HepG2 (cell line): ENCODE data around the gene SSC5D. TPM values are rescaled to one million over a fixed set of nuclear protein-coding genes. Genes with fewer than 3 reads are reported as not detected.
A peak's percentile ranks its signal among the peaks of the same experiment; 100 is the strongest.

ENCODE experiments used
- HNRNPUL1 ChIP-seq: fragments of 200-400 bp; formaldehyde crosslinking; IDR thresholded peaks from 2 replicates; pipeline ENCODE4 v1.6.1; 2017; ENCODE audit warnings: low read depth, mild to moderate bottlenecking, low read length, moderate library complexity
- NRL ChIP-seq: sonication (generic); formaldehyde crosslinking; IDR thresholded peaks from 2 replicates; pipeline ENCODE4 v1.5.0; 2020; ENCODE audit warnings: missing genetic modification reagents, mild to moderate bottlenecking, moderate library complexity, borderline replicate concordance
- RCOR2 ChIP-seq: IDR thresholded peaks from 2 replicates; pipeline ENCODE4 v1.6.1; 2016; ENCODE audit warnings: missing biosample characterization, missing genetic modification reagents
- REL ChIP-seq: sonication (generic); formaldehyde crosslinking; conservative IDR thresholded peaks from 2 replicates; pipeline ENCODE4 v1.8.0; 2022; ENCODE audit warnings: mild to moderate bottlenecking, missing genetic modification reagents, moderate library complexity
- SAP130 ChIP-seq: IDR thresholded peaks from 2 replicates; pipeline ENCODE4 v1.6.1; 2016; ENCODE audit warnings: low read depth
- STAT5B ChIP-seq: sonication (generic); formaldehyde crosslinking; IDR thresholded peaks from 2 replicates; pipeline ENCODE4 v1.4.0; 2020; ENCODE audit warnings: missing genetic modification reagents
- ZBTB20 ChIP-seq: sonication (generic); formaldehyde crosslinking; IDR thresholded peaks from 2 replicates; pipeline ENCODE4 v1.8.1; 2023; ENCODE audit warnings: missing genetic modification reagents, low read depth, mild to moderate bottlenecking, borderline replicate concordance
- ZFY ChIP-seq: sonication (generic); formaldehyde crosslinking; IDR thresholded peaks from 2 replicates; pipeline ENCODE4 v1.4.0; 2020; ENCODE audit warnings: missing genetic modification reagents
- ZNF124 ChIP-seq: sonication (generic); formaldehyde crosslinking; IDR thresholded peaks from 2 replicates; pipeline ENCODE4 v1.4.0; 2020; ENCODE audit warnings: missing genetic modification reagents
- ZNF30 ChIP-seq: sonication (generic); formaldehyde crosslinking; IDR thresholded peaks from 2 replicates; pipeline ENCODE4 v1.5.0; 2020; ENCODE audit warnings: mild to moderate bottlenecking, missing genetic modification reagents
- ZNF768 ChIP-seq: sonication (generic); formaldehyde crosslinking; IDR thresholded peaks from 2 replicates; pipeline ENCODE4 v1.4.0; 2020; ENCODE audit warnings: missing genetic modification reagents
- ZNF777 ChIP-seq: sonication (generic); formaldehyde crosslinking; IDR thresholded peaks from 2 replicates; pipeline ENCODE4 v1.4.0; 2020; ENCODE audit warnings: missing genetic modification reagents
- ZNF841 ChIP-seq: sonication (generic); formaldehyde crosslinking; IDR thresholded peaks from 2 replicates; pipeline ENCODE4 v1.8.1; 2023; ENCODE audit warnings: missing genetic modification reagents, borderline replicate concordance
- ZSCAN25 ChIP-seq: sonication (generic); formaldehyde crosslinking; IDR thresholded peaks from 2 replicates; pipeline ENCODE4 v1.8.0; 2022; ENCODE audit warnings: mild to moderate bottlenecking, missing genetic modification reagents
- polyA plus RNA-seq, 8 experiments: library from polyadenylated mRNA; depleted of rRNA in 3 of 8; stranded (reverse) in 7 of 8; unstranded in 1 of 8; fragments of >200 nt; fragmentation: Illumina TruSeq in 4 of 8; extraction: Trizol in 4 of 8; gene quantifications; 2 replicates each; pipeline versions ENCODE4 v1.2.1 to v1.2.3, GENCODE V29; 2011 to 2016; ENCODE audit warnings: low read depth in 4 of 8, missing spikeins in 1 of 8, mixed read lengths in 1 of 8; ENCODE audit not compliant: insufficient read depth in 1 of 8
- total RNA-seq, 5 experiments: library from RNA; depleted of rRNA; stranded (reverse); fragments of >200 nt; fragmentation: Illumina TruSeq; extraction: Trizol; gene quantifications; 2 replicates each; pipeline ENCODE4 v1.2.3, GENCODE V29; 2016; ENCODE audit warnings: low read depth in 1 of 5
- TF ChIP-seq, protein P1 (sequence below): sonication (generic); formaldehyde crosslinking; IDR thresholded peaks from 2 replicates; pipeline ENCODE4 v1.4.0; 2020; ENCODE audit warnings: missing genetic modification reagents
- TF ChIP-seq, protein P2 (sequence below): fragments of 450-650 bp; IDR thresholded peaks from 2 replicates; pipeline ENCODE4 v1.6.1; 2017; ENCODE audit warnings: mild to moderate bottlenecking
- TF ChIP-seq, protein P3 (sequence below): sonication (generic); formaldehyde crosslinking; IDR thresholded peaks from 2 replicates; pipeline ENCODE4 v1.5.1; 2020; ENCODE audit warnings: mild to moderate bottlenecking, missing genetic modification reagents, borderline replicate concordance

SSC5D gene
- total and polyA plus RNA-seq, 2 of the 13 experiments (the other 11 are each of a cell fraction or from before 2014, with no cell fraction given), result not detected

DNA sequence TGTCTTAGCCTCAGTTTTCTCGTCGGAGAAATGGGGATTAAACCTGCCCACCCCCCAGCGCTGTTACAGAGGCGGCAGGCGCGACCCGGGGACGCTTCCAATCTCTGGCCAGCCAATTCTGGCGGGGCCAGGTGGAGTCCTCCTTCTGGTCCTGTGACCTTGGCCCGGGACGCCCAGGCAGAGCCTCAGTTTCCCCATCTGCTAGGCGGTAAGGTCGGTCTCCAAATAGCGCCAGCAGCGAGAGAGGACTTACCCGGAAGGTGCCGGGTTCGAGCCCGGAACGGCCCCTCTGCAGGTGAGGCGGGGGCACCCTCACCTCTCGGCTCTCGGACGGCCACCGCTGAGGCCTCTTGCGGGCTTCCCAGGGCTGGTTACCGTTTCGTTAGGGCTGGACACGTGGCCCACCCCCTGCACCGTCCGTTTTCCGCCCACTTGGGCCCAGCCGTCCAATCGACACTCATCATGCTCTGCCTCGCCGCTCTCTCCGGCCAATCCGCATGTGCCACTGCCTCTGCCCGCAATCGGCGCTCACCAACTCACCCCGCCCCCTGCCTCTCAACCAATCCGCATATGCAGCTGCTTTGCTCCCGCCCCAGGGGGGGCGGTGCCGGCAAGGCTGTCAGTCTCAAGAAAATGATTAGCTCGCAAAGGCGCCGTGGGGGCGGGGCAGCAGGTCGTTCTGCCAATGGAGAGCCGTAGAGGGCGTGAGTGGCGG lies 26.8 kb upstream of the SSC5D start, which contains the start of gene ISOC2 (continued):
- TF ChIP-seq ZNF30 (CRISPR knock-in tag) (no peak), STAT5B (CRISPR knock-in tag) (0 out of 2 replicates have a peak, but pooled peaks have one; percentile 55), ZNF124 (CRISPR knock-in tag) (no peak), ZSCAN25 (CRISPR knock-in tag) (no peak), ZBTB20 (CRISPR knock-in tag) (no peak), ZNF768 (CRISPR knock-in tag) (peak; percentile 89), SAP130 (CRISPR knock-in tag) (peak; percentile 80), NRL (0 out of 2 replicates have a peak, but pooled peaks have one; percentile 19), REL (CRISPR knock-in tag) (no peak), ZFY (CRISPR knock-in tag) (peak; percentile 81), HNRNPUL1 (peak; percentile 95), ZNF841 (no peak), RCOR2 (CRISPR knock-in tag) (peak; percentile 99), ZNF777 (CRISPR knock-in tag) (0 out of 2 replicates have a peak, but pooled peaks have one; percentile 24)
- TF ChIP-seq, protein P1, sequence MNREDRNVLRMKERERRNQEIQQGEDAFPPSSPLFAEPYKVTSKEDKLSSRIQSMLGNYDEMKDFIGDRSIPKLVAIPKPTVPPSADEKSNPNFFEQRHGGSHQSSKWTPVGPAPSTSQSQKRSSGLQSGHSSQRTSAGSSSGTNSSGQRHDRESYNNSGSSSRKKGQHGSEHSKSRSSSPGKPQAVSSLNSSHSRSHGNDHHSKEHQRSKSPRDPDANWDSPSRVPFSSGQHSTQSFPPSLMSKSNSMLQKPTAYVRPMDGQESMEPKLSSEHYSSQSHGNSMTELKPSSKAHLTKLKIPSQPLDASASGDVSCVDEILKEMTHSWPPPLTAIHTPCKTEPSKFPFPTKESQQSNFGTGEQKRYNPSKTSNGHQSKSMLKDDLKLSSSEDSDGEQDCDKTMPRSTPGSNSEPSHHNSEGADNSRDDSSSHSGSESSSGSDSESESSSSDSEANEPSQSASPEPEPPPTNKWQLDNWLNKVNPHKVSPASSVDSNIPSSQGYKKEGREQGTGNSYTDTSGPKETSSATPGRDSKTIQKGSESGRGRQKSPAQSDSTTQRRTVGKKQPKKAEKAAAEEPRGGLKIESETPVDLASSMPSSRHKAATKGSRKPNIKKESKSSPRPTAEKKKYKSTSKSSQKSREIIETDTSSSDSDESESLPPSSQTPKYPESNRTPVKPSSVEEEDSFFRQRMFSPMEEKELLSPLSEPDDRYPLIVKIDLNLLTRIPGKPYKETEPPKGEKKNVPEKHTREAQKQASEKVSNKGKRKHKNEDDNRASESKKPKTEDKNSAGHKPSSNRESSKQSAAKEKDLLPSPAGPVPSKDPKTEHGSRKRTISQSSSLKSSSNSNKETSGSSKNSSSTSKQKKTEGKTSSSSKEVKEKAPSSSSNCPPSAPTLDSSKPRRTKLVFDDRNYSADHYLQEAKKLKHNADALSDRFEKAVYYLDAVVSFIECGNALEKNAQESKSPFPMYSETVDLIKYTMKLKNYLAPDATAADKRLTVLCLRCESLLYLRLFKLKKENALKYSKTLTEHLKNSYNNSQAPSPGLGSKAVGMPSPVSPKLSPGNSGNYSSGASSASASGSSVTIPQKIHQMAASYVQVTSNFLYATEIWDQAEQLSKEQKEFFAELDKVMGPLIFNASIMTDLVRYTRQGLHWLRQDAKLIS (CRISPR knock-in tag), result 0 out of 2 replicates have a peak, but pooled peaks have one; percentile 17
- TF ChIP-seq, protein P2, sequence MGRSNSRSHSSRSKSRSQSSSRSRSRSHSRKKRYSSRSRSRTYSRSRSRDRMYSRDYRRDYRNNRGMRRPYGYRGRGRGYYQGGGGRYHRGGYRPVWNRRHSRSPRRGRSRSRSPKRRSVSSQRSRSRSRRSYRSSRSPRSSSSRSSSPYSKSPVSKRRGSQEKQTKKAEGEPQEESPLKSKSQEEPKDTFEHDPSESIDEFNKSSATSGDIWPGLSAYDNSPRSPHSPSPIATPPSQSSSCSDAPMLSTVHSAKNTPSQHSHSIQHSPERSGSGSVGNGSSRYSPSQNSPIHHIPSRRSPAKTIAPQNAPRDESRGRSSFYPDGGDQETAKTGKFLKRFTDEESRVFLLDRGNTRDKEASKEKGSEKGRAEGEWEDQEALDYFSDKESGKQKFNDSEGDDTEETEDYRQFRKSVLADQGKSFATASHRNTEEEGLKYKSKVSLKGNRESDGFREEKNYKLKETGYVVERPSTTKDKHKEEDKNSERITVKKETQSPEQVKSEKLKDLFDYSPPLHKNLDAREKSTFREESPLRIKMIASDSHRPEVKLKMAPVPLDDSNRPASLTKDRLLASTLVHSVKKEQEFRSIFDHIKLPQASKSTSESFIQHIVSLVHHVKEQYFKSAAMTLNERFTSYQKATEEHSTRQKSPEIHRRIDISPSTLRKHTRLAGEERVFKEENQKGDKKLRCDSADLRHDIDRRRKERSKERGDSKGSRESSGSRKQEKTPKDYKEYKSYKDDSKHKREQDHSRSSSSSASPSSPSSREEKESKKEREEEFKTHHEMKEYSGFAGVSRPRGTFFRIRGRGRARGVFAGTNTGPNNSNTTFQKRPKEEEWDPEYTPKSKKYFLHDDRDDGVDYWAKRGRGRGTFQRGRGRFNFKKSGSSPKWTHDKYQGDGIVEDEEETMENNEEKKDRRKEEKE, result no peak
- TF ChIP-seq, protein P3, sequence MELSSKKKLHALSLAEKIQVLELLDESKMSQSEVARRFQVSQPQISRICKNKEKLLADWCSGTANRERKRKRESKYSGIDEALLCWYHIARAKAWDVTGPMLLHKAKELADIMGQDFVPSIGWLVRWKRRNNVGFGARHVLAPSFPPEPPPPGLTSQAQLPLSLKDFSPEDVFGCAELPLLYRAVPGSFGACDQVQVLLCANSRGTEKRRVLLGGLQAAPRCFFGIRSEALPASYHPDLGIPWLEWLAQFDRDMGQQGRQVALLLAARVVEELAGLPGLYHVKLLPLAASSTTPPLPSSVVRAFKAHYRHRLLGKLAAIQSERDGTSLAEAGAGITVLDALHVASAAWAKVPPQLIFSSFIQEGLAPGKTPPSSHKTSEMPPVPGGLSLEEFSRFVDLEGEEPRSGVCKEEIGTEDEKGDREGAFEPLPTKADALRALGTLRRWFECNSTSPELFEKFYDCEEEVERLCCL (CRISPR knock-in tag), result no peak
